SK-N-SH (cell line): ENCODE measurements around the gene NSMCE4A. TPM values are rescaled to one million over a fixed set of nuclear protein-coding genes. Genes with fewer than 3 reads are reported as not detected.

ENCODE experiments used
- CTCF ChIA-PET: fragments of 300-600, 350-600 bp; formaldehyde crosslinking; extraction: SDS; loops from one replicate; lab custom pipeline; 2021; lab: Yijun Ruan, JAX
- POLR2A ChIA-PET: fragments of 350-600 bp; sonication (Branson Sonifier 250); formaldehyde crosslinking; extraction: SDS; loops from one replicate; lab custom pipeline; 2020; ENCODE audit warnings: antibody characterized with exemption, inconsistent platforms; lab: Yijun Ruan, JAX
- DNase-seq: peaks from one replicate; pipeline ENCODE4 v3.0.0; 2012
- H2AFZ ChIP-seq: fragments of 200-600 bp; sonication (generic); 2 replicates; pipeline ENCODE4 v1.8.1; 2016; ENCODE audit warnings: antibody characterized with exemption, mild to moderate bottlenecking, low read depth
- H3F3A ChIP-seq: fragments of 200-600 bp; sonication (generic); replicated peaks from 2 replicates; pipeline ENCODE3; 2016; ENCODE audit warnings: antibody characterized with exemption, mild to moderate bottlenecking; ENCODE audit not compliant: insufficient read depth
- H3K27ac ChIP-seq, 2 experiments: fragments of 200-500 bp in 1 of 2; fragments of 200-600 bp in 1 of 2; sonication (Bioruptor generic) in 1 of 2; sonication (generic), shearing (Covaris generic) in 1 of 2; 2 replicates each; pipeline versions ENCODE4 v1.5.1 to v1.6.1; 2014 to 2016; ENCODE audit warnings: low read depth in 2 of 2, inconsistent platforms in 1 of 2, low read length in 1 of 2, mild to moderate bottlenecking in 1 of 2, mixed read lengths in 1 of 2
- H3K27me3 ChIP-seq: fragments of 200-600 bp; sonication (generic), shearing (Covaris generic); 2 replicates; pipeline ENCODE4 v1.6.1; 2016; ENCODE audit warnings: mixed run types; ENCODE audit not compliant: insufficient read depth
- H3K36me3 ChIP-seq, 2 experiments: fragments of 200-500 bp in 1 of 2; fragments of 200-600 bp in 1 of 2; sonication (Bioruptor generic) in 1 of 2; sonication (generic) in 1 of 2; replicated peaks in 1 of 2; 2 replicates each; pipeline versions ENCODE3 to v1.5.1; 2014 to 2016; ENCODE audit warnings: low read length in 1 of 2, mild to moderate bottlenecking in 1 of 2; ENCODE audit not compliant: insufficient read depth in 2 of 2, control insufficient read depth in 1 of 2
- H3K4me1 ChIP-seq, 2 experiments: fragments of 200-500 bp in 1 of 2; fragments of 200-600 bp in 1 of 2; sonication (Bioruptor generic) in 1 of 2; sonication (generic), shearing (Covaris generic) in 1 of 2; 2 replicates each; pipeline versions ENCODE4 v1.5.1 to v1.6.1; 2014 to 2016; ENCODE audit warnings: low read depth in 1 of 2, low read length in 1 of 2, mixed run types in 1 of 2; ENCODE audit not compliant: insufficient read depth in 2 of 2, control insufficient read depth in 1 of 2
- H3K4me2 ChIP-seq: fragments of 200-600 bp; sonication (generic), shearing (Covaris generic); 2 replicates; pipeline ENCODE4 v1.6.1; 2017; ENCODE audit warnings: mixed run types
- H3K4me3 ChIP-seq, 2 experiments: fragments of 200-500 bp in 1 of 2; fragments of 200-600 bp in 1 of 2; sonication (Bioruptor generic) in 1 of 2; sonication (generic), shearing (Covaris generic) in 1 of 2; 2 replicates each; pipeline versions ENCODE4 v1.5.1 to v1.8.1; 2014 to 2016; ENCODE audit warnings: low read depth in 2 of 2, inconsistent platforms in 1 of 2, low read length in 1 of 2, mild to moderate bottlenecking in 1 of 2, mixed read lengths in 1 of 2, moderate library complexity in 1 of 2
- H3K79me2 ChIP-seq: fragments of 200-600 bp; sonication (generic); 2 replicates; pipeline ENCODE4 v1.8.1; 2017; ENCODE audit warnings: mild to moderate bottlenecking; ENCODE audit not compliant: insufficient read depth
- H3K9ac ChIP-seq: fragments of 200-600 bp; sonication (generic); 2 replicates; pipeline ENCODE4 v1.6.1; 2017; ENCODE audit warnings: mixed run types
- H3K9me2 ChIP-seq: fragments of 200-600 bp; sonication (generic); 2 replicates; pipeline ENCODE4 v1.6.1; 2017; ENCODE audit warnings: mixed run types
- H3K9me3 ChIP-seq: fragments of 200-600 bp; sonication (generic); 2 replicates; pipeline ENCODE4 v1.6.1; 2017; ENCODE audit warnings: mixed run types, mild to moderate bottlenecking, moderate library complexity
- H4K20me1 ChIP-seq: fragments of 200-600 bp; sonication (generic); 2 replicates; pipeline ENCODE4 v1.6.1; 2017; ENCODE audit warnings: mild to moderate bottlenecking, mixed run types; ENCODE audit not compliant: insufficient read depth
- ELF1 ChIP-seq: IDR thresholded peaks from 2 replicates; pipeline ENCODE4 v1.4.0; 2012
- FOSL2 ChIP-seq: IDR thresholded peaks from 2 replicates; pipeline ENCODE4 v1.4.0; 2012; ENCODE audit warnings: low read depth, mild to moderate bottlenecking, moderate library complexity, borderline replicate concordance
- GABPA ChIP-seq: IDR thresholded peaks from 2 replicates; pipeline ENCODE4 v1.4.0; 2012; ENCODE audit warnings: low read depth, mild to moderate bottlenecking
- JUND ChIP-seq: IDR thresholded peaks from 2 replicates; pipeline ENCODE4 v1.4.0; 2012
- MEF2A ChIP-seq: IDR thresholded peaks from 2 replicates; pipeline ENCODE4 v1.4.0; 2012; ENCODE audit warnings: low read depth, borderline replicate concordance
- MXI1 ChIP-seq: IDR thresholded peaks from 2 replicates; pipeline ENCODE4 v1.6.1; 2012; ENCODE audit warnings: mild to moderate bottlenecking, low read depth, low read length, improper control_type of control experiment
- NFIC ChIP-seq: IDR thresholded peaks from 2 replicates; pipeline ENCODE4 v1.4.0; 2012; ENCODE audit warnings: borderline replicate concordance
- RAD21 ChIP-seq: IDR thresholded peaks from 2 replicates; pipeline ENCODE4 v1.6.1; 2012; ENCODE audit warnings: mild to moderate bottlenecking, low read length
- RFX5 ChIP-seq: IDR thresholded peaks from 2 replicates; pipeline ENCODE4 v1.6.1; 2012; ENCODE audit warnings: mild to moderate bottlenecking, improper control_type of control experiment, low read length
- SIN3A ChIP-seq: IDR thresholded peaks from 2 replicates; pipeline ENCODE4 v1.6.1; 2012; ENCODE audit warnings: low read depth, mild to moderate bottlenecking, low read length, moderate library complexity, borderline replicate concordance
- SMC3 ChIP-seq: IDR thresholded peaks from 2 replicates; pipeline ENCODE4 v1.6.1; 2012; ENCODE audit warnings: low read depth, low read length, improper control_type of control experiment
- TCF12 ChIP-seq: IDR thresholded peaks from 2 replicates; pipeline ENCODE4 v1.4.0; 2012
- TEAD4 ChIP-seq: IDR thresholded peaks from 2 replicates; pipeline ENCODE4 v1.4.0; 2012; ENCODE audit warnings: mild to moderate bottlenecking, borderline replicate concordance; ENCODE audit not compliant: insufficient read depth
- WGBS: methylation state at CpG from one replicate; pipeline ENCODE4 v1.1.6; 2017; ENCODE audit warnings: low lambda C conversion rate; 5-methylcytosine and 5-hydroxymethylcytosine counted together
- polyA plus RNA-seq, 3 experiments: library from polyadenylated mRNA; depleted of rRNA; stranded (reverse); fragments of >200 nt; gene quantifications; 2 replicates each; pipeline ENCODE4 v1.2.3, GENCODE V29; 2012
- TF ChIP-seq, protein P1 (sequence below): IDR thresholded peaks from 2 replicates; pipeline ENCODE4; 2012
- TF ChIP-seq, protein P2 (sequence below): IDR thresholded peaks from 2 replicates; pipeline ENCODE4 v1.4.0; 2012; ENCODE audit warnings: low read depth, borderline replicate concordance
- TF ChIP-seq, protein P3 (sequence below): IDR thresholded peaks from 2 replicates; pipeline ENCODE4 v1.4.0; 2012; ENCODE audit warnings: low read depth, borderline replicate concordance
- TF ChIP-seq, protein P4 (sequence below): fragments of 150-350 bp; IDR thresholded peaks from 2 replicates; pipeline ENCODE4 v1.6.1; 2016; ENCODE audit warnings: mild to moderate bottlenecking, low read depth, low read length

The NSMCE4A gene
- polyA plus RNA-seq, 1 of the 3 experiments (the other 2 are of a cell fraction) = 28.5 TPM

DNA sequence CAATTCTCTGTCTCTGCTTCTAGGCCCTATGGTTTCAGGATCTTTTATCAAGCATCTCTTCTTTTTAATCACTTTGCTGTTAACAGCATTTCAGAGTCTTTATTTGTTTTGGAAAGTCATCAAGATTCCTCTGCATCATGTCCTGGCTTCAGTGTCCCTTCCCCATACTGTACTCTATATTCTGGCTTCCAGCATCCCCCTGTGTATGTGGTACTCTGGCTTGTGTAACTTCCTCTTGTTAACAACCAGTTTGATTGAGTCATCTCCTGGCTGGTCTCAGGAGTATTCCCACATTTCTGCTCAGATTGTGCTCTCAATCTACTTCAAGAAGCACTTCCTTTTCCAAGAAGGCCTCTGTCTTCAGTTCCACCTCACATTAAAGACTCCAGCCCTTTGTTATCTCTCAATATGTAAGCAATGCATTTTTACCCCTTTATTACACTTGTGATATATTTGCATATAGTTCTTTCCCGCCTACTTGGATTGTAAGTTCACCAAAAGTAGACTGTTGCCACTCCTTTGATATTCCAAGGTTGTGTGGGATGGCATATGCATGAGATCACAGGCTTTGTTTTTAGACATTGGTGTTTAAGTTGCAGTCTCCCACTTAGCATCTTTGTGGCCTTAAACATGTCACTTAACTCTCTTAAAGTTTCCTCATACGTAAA, 32.1 kb downstream of the NSMCE4A start:
- TF ChIP-seq TCF12 (peak; percentile 60), MXI1 (no peak), JUND (0 out of 2 replicates have a peak, but pooled peaks have one; percentile 9), FOSL2 (no peak; the same call in 1 of the 2 replicates), NFIC (peak; percentile 51; the same call in 1 of the 2 replicates)
- TF ChIP-seq, protein P1, sequence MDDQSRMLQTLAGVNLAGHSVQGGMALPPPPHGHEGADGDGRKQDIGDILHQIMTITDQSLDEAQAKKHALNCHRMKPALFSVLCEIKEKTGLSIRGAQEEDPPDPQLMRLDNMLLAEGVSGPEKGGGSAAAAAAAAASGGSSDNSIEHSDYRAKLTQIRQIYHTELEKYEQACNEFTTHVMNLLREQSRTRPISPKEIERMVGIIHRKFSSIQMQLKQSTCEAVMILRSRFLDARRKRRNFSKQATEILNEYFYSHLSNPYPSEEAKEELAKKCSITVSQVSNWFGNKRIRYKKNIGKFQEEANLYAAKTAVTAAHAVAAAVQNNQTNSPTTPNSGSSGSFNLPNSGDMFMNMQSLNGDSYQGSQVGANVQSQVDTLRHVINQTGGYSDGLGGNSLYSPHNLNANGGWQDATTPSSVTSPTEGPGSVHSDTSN = peak; percentile 48
- Histone ChIP-seq H3F3A (peaks cover 20% of the 10 kb centered on the region), H4K20me1 (no peaks in the 10 kb centered on the region), H3K27ac (peak overlapping the region in 1 of 2 experiments; percentile 44; a peak in 2 of 4 replicates), H3K4me2 (0 out of 2 replicates have a peak overlapping the region, but pooled peaks have one; percentile 9), H3K79me2 (no peaks in the 10 kb centered on the region), H3K9ac (no peak overlapping the region), H3K9me2 (no peaks in the 10 kb centered on the region), H2AFZ (peak overlapping the region; percentile 45; the same call in 1 of the 2 replicates), H3K4me3 (no peak overlapping the region), H3K9me3 (no peaks in the 10 kb centered on the region), H3K4me1 (0 out of 4 replicates have a peak, but pooled peaks cover 0 to 8% of the 10 kb centered on the region in 2 experiments), H3K27me3 (no peaks in the 10 kb centered on the region), H3K36me3 (no peaks in the 10 kb centered on the region)
- no peak for DNase-seq
- CTCF ChIA-PET = no interaction called here
- POLR2A ChIA-PET = no interaction called here
- 93% methylated on average over 2 of the region's 2 CpGs for WGBS

DNA sequence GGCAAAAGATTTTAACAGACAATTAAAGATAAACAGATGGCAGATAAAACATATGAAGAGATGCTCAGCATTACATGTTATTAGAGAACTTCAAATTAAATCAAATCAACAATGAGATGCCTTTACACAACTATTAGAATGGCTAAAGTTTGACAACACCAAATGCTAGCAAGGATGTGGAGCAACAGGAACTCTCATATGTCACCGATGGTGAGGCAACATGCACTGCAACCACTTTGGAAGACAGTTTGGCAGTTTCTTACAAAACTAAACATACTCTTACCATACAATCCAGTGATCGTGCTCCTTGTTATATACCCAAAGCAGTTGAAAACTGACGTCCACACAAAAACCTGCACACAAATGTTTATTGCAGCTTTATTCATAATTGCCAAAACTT, 33.5 kb downstream of the NSMCE4A start:
- Histone ChIP-seq H3K36me3 (no peaks in the 10 kb centered on the region), H4K20me1 (no peaks in the 10 kb centered on the region), H3K4me1 (0 out of 4 replicates have a peak, but pooled peaks cover 0 to 8% of the 10 kb centered on the region in 2 experiments), H3K9me2 (no peaks in the 10 kb centered on the region), H3K27ac (no peak overlapping the region), H3K9me3 (no peaks in the 10 kb centered on the region), H3K9ac (no peak overlapping the region), H3K4me2 (no peak overlapping the region), H3F3A (peaks cover 17% of the 10 kb centered on the region), H3K4me3 (no peak overlapping the region), H3K27me3 (no peaks in the 10 kb centered on the region), H2AFZ (no peak overlapping the region), H3K79me2 (no peaks in the 10 kb centered on the region)
- no peak for TF ChIP-seq SIN3A
- no peak for TF ChIP-seq MEF2A
- TF ChIP-seq SMC3 = no peak
- TF ChIP-seq, protein P2, sequence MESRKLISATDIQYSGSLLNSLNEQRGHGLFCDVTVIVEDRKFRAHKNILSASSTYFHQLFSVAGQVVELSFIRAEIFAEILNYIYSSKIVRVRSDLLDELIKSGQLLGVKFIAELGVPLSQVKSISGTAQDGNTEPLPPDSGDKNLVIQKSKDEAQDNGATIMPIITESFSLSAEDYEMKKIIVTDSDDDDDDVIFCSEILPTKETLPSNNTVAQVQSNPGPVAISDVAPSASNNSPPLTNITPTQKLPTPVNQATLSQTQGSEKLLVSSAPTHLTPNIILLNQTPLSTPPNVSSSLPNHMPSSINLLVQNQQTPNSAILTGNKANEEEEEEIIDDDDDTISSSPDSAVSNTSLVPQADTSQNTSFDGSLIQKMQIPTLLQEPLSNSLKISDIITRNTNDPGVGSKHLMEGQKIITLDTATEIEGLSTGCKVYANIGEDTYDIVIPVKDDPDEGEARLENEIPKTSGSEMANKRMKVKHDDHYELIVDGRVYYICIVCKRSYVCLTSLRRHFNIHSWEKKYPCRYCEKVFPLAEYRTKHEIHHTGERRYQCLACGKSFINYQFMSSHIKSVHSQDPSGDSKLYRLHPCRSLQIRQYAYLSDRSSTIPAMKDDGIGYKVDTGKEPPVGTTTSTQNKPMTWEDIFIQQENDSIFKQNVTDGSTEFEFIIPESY = no peak
- no peak for TF ChIP-seq TCF12
- TF ChIP-seq, protein P3, sequence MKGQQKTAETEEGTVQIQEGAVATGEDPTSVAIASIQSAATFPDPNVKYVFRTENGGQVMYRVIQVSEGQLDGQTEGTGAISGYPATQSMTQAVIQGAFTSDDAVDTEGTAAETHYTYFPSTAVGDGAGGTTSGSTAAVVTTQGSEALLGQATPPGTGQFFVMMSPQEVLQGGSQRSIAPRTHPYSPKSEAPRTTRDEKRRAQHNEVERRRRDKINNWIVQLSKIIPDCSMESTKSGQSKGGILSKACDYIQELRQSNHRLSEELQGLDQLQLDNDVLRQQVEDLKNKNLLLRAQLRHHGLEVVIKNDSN = no peak
- TF ChIP-seq ELF1 = no peak
- TF ChIP-seq, protein P4, sequence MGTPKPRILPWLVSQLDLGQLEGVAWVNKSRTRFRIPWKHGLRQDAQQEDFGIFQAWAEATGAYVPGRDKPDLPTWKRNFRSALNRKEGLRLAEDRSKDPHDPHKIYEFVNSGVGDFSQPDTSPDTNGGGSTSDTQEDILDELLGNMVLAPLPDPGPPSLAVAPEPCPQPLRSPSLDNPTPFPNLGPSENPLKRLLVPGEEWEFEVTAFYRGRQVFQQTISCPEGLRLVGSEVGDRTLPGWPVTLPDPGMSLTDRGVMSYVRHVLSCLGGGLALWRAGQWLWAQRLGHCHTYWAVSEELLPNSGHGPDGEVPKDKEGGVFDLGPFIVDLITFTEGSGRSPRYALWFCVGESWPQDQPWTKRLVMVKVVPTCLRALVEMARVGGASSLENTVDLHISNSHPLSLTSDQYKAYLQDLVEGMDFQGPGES = no peak
- TF ChIP-seq RFX5 = no peak
- no peak for TF ChIP-seq TEAD4
- TF ChIP-seq RAD21 = no peak
- no peak for TF ChIP-seq NFIC
- TF ChIP-seq GABPA = no peak
- DNase-seq = no peak
- CTCF ChIA-PET = no interaction called here
- POLR2A ChIA-PET = no interaction called here
- 72% methylated on average over 3 of the region's 3 CpGs for WGBS
